ENCODE measurements around the gene DDX19B. TPM values are rescaled to one million over a fixed set of nuclear protein-coding genes. Genes with fewer than 3 reads are reported as not detected.
"Not testable (repeated sequence)": the region's sequence is repeated elsewhere in the genome, so short reads cannot be mapped to it uniquely, and the experiment has no call there.

The DDX19B gene
- 21.2 and 36.3 TPM in 2 replicates for total RNA-seq (2014; rRNA removed; shearing (Covaris generic))
- 28.8 and 32.9 TPM in 2 replicates for polyA plus RNA-seq (2015; cell fraction: cytosol; rRNA removed)
- 40.0 and 47.0 TPM in 2 replicates for polyA plus RNA-seq (2015; cell fraction: nucleus; rRNA removed)

- peak; percentile 67 for DNase-seq (ENCODE audit: low read depth)
Measured at GRCh38 chr16:70298988-70299938, at the start of gene DDX19B. Gene DDX19B, plus strand, starts transcription at chr16:70299186. Its CDS starts 112 bp downstream, at chr16:70299298.

- DNase-seq (ENCODE audit: low read depth): not testable (repeated sequence)
Measured at GRCh38 chr16:70249697-70250096, 49.3 kb upstream of the DDX19B start.

- DNase-seq (ENCODE audit: low read depth): peak; percentile 31
Measured at GRCh38 chr16:70250748-70251628, 48.0 kb upstream of the DDX19B start.

- peak; percentile 92 for DNase-seq (ENCODE audit: low read depth)
Measured at GRCh38 chr16:70251629-70252354, 47.2 kb upstream of the DDX19B start, which contains the start of gene EXOSC6. Gene EXOSC6, minus strand, starts transcription at chr16:70251940. Its CDS starts 40 bp downstream, at chr16:70251900.

GRCh38 chr16:70252355-70252988, 46.5 kb upstream of the DDX19B start:
- DNase-seq (ENCODE audit: low read depth): no peak

- no peak for DNase-seq (ENCODE audit: low read depth)
Measured at GRCh38 chr16:70253291-70254106, 45.5 kb upstream of the DDX19B start.

- DNase-seq (ENCODE audit: low read depth): no peak
Measured at GRCh38 chr16:70254180-70254964, 44.6 kb upstream of the DDX19B start.

- DNase-seq (ENCODE audit: low read depth): no peak
Measured at GRCh38 chr16:70254965-70255286, 44.1 kb upstream of the DDX19B start.

GRCh38 chr16:70255574-70255973, 43.4 kb upstream of the DDX19B start:
- DNase-seq (ENCODE audit: low read depth): no peak

- no peak for DNase-seq (ENCODE audit: low read depth)
Measured at GRCh38 chr16:70257391-70257790, 41.6 kb upstream of the DDX19B start.

GRCh38 chr16:70258065-70258464, 40.9 kb upstream of the DDX19B start:
- no peak for DNase-seq (ENCODE audit: low read depth)

- no peak for DNase-seq (ENCODE audit: low read depth)
Measured at GRCh38 chr16:70258946-70259345, 40.0 kb upstream of the DDX19B start.

- DNase-seq (ENCODE audit: low read depth): not testable (repeated sequence)
Measured at GRCh38 chr16:70259903-70260302, 39.1 kb upstream of the DDX19B start.

- peak; percentile 40 for DNase-seq (ENCODE audit: low read depth)
Measured at GRCh38 chr16:70267516-70267915, 31.5 kb upstream of the DDX19B start.

- DNase-seq (ENCODE audit: low read depth): not testable (repeated sequence)
Measured at GRCh38 chr16:70267922-70268321, 31.1 kb upstream of the DDX19B start.

- no peak for DNase-seq (ENCODE audit: low read depth)
Measured at GRCh38 chr16:70269471-70269870, 29.5 kb upstream of the DDX19B start.

GRCh38 chr16:70270176-70270575, 28.8 kb upstream of the DDX19B start:
- DNase-seq (ENCODE audit: low read depth): no peak

GRCh38 chr16:70271696-70272095, 27.3 kb upstream of the DDX19B start:
- no peak for DNase-seq (ENCODE audit: low read depth)

GRCh38 chr16:70276392-70276791, 22.6 kb upstream of the DDX19B start:
- DNase-seq (ENCODE audit: low read depth): no peak
